ENCODE measurements around the gene ATMIN.
A peak's percentile ranks its signal among the peaks of the same experiment; 100 is the strongest.

Gene ATMIN

GRCh38 chr16:80994451-80994850, 41.2 kb upstream of the ATMIN start:
- TF ChIP-seq CTCF (IDR thresholded peaks at IDR 0.05; ENCODE audit: poor library complexity, severe bottlenecking): no peak
- H3K27me3 ChIP-seq (ENCODE audit: insufficient read depth, poor library complexity, severe bottlenecking): no peaks in the 10 kb centered on the region
- no peak overlapping the region for H3K4me3 ChIP-seq (ENCODE audit: severe bottlenecking)
- H3K9me3 ChIP-seq (ENCODE audit: severe bottlenecking): no peaks in the 10 kb centered on the region
- DNase-seq (ENCODE audit: low spot score) (no peak), ATAC-seq (ENCODE audit: low read depth) (0 out of 3 replicates have a peak, but pooled peaks have one; percentile 9)
- H3K36me3 ChIP-seq (ENCODE audit: low read depth): peaks cover 29% of the 10 kb centered on the region
- peaks cover 32% of the 10 kb centered on the region for H3K4me1 ChIP-seq (ENCODE audit: insufficient read depth, poor library complexity, severe bottlenecking)
- peak overlapping the region; percentile 48 for H3K27ac ChIP-seq (ENCODE audit: poor library complexity, severe bottlenecking)

- ATAC-seq (ENCODE audit: low read depth) (no peak), DNase-seq (ENCODE audit: low spot score) (no peak)
- Histone ChIP-seq H3K9me3 (ENCODE audit: severe bottlenecking) (no peaks in the 10 kb centered on the region), H3K4me3 (ENCODE audit: severe bottlenecking) (no peak overlapping the region), H3K27ac (ENCODE audit: poor library complexity, severe bottlenecking) (no peak overlapping the region), H3K36me3 (ENCODE audit: low read depth) (peaks cover 31% of the 10 kb centered on the region), H3K4me1 (ENCODE audit: insufficient read depth, poor library complexity, severe bottlenecking) (peaks cover 32% of the 10 kb centered on the region), H3K27me3 (ENCODE audit: insufficient read depth, poor library complexity, severe bottlenecking) (no peaks in the 10 kb centered on the region)
- no peak for TF ChIP-seq CTCF (IDR thresholded peaks at IDR 0.05; ENCODE audit: poor library complexity, severe bottlenecking)
Observed at GRCh38 chr16:80996688-80997138, 38.9 kb upstream of the ATMIN start.

- no peak overlapping the region for H3K4me3 ChIP-seq (ENCODE audit: severe bottlenecking)
- H3K27ac ChIP-seq (ENCODE audit: poor library complexity, severe bottlenecking): no peak overlapping the region
- H3K4me1 ChIP-seq (ENCODE audit: insufficient read depth, poor library complexity, severe bottlenecking): peaks cover 32% of the 10 kb centered on the region
- H3K9me3 ChIP-seq (ENCODE audit: severe bottlenecking): no peaks in the 10 kb centered on the region
- DNase-seq (ENCODE audit: low spot score) (no peak), ATAC-seq (ENCODE audit: low read depth) (no peak)
- no peaks in the 10 kb centered on the region for H3K27me3 ChIP-seq (ENCODE audit: insufficient read depth, poor library complexity, severe bottlenecking)
- H3K36me3 ChIP-seq (ENCODE audit: low read depth): peaks cover 25% of the 10 kb centered on the region
- TF ChIP-seq CTCF (IDR thresholded peaks at IDR 0.05; ENCODE audit: poor library complexity, severe bottlenecking): no peak
Observed at GRCh38 chr16:80997139-80997798, 38.4 kb upstream of the ATMIN start.

GRCh38 chr16:80997964-80998620, 37.5 kb upstream of the ATMIN start:
- no peak for TF ChIP-seq CTCF (IDR thresholded peaks at IDR 0.05; ENCODE audit: poor library complexity, severe bottlenecking)
- no peak overlapping the region for H3K27ac ChIP-seq (ENCODE audit: poor library complexity, severe bottlenecking)

GRCh38 chr16:81000873-81001272, 34.8 kb upstream of the ATMIN start:
- peaks cover 16% of the 10 kb centered on the region for H3K36me3 ChIP-seq (ENCODE audit: low read depth)
- no peak overlapping the region for H3K27ac ChIP-seq (ENCODE audit: poor library complexity, severe bottlenecking)
- ATAC-seq (ENCODE audit: low read depth) (no peak), DNase-seq (ENCODE audit: low spot score) (no peak)
- no peaks in the 10 kb centered on the region for H3K9me3 ChIP-seq (ENCODE audit: severe bottlenecking)
- TF ChIP-seq CTCF (IDR thresholded peaks at IDR 0.05; ENCODE audit: poor library complexity, severe bottlenecking): no peak
- peaks cover 22% of the 10 kb centered on the region for H3K4me1 ChIP-seq (ENCODE audit: insufficient read depth, poor library complexity, severe bottlenecking)
- no peak overlapping the region for H3K4me3 ChIP-seq (ENCODE audit: severe bottlenecking)
- no peaks in the 10 kb centered on the region for H3K27me3 ChIP-seq (ENCODE audit: insufficient read depth, poor library complexity, severe bottlenecking)

More at GRCh38 chr16:80997964-80998620, 37.5 kb upstream of the ATMIN start:
- DNase-seq (ENCODE audit: low spot score) (no peak), ATAC-seq (ENCODE audit: low read depth) (no peak)
- no peaks in the 10 kb centered on the region for H3K9me3 ChIP-seq (ENCODE audit: severe bottlenecking)
- H3K4me1 ChIP-seq (ENCODE audit: insufficient read depth, poor library complexity, severe bottlenecking): peaks cover 28% of the 10 kb centered on the region
- H3K36me3 ChIP-seq (ENCODE audit: low read depth): peaks cover 25% of the 10 kb centered on the region
- no peak overlapping the region for H3K4me3 ChIP-seq (ENCODE audit: severe bottlenecking)
- H3K27me3 ChIP-seq (ENCODE audit: insufficient read depth, poor library complexity, severe bottlenecking): no peaks in the 10 kb centered on the region

All from RWPE2 (cell line).